HEK293 (cell line): ENCODE measurements around the gene TMEM174.

ENCODE experiments used
- CTCF ChIA-PET: fragments of 350-600 bp; formaldehyde crosslinking; extraction: SDS; loops from one replicate; lab custom pipeline; 2021; ENCODE audit warnings: antibody characterized with exemption; lab: Yijun Ruan, JAX
- POLR2A ChIA-PET: fragments of 300-600 bp; formaldehyde crosslinking; extraction: SDS; loops from one replicate; lab custom pipeline; 2020; ENCODE audit warnings: antibody characterized with exemption, inconsistent platforms; lab: Yijun Ruan, JAX
- H3K27ac ChIP-seq: fragments of 200-500 bp; sonication (Bioruptor generic); 2 replicates; pipeline ENCODE4 v1.5.1; 2014; ENCODE audit warnings: low read depth, low read length, control low read depth, inconsistent platforms; ENCODE audit errors: extremely low read depth
- H3K36me3 ChIP-seq, 2 experiments: fragments of 200-500 bp in 1 of 2; sonication (Bioruptor generic) in 1 of 2; 1 replicate in 1 of 2; 2 replicates in 1 of 2; pipeline ENCODE4 v1.5.1; 2014 to 2017; ENCODE audit warnings: inconsistent platforms in 2 of 2, low read length in 2 of 2; ENCODE audit not compliant: control insufficient read depth in 2 of 2, insufficient read depth in 1 of 2
- H3K4me1 ChIP-seq: fragments of 200-500 bp; sonication (Bioruptor generic); 2 replicates; pipeline ENCODE4 v1.5.1; 2014; ENCODE audit warnings: mild to moderate bottlenecking, low read length, inconsistent platforms; ENCODE audit not compliant: control insufficient read depth, insufficient read depth
- H3K4me3 ChIP-seq: 2 replicates; pipeline ENCODE4 v1.5.1; 2011; ENCODE audit warnings: low read depth, mild to moderate bottlenecking, control low read depth, low read length, moderate library complexity
- H3K9me3 ChIP-seq: fragments of 200-500 bp; sonication (Bioruptor generic); 2 replicates; pipeline ENCODE4 v1.5.1; 2014; ENCODE audit warnings: low read depth, low read length, inconsistent platforms; ENCODE audit not compliant: control insufficient read depth, insufficient read depth
- BCL11B ChIP-seq: fragments of 450-650 bp; formaldehyde crosslinking; IDR thresholded peaks from 2 replicates; pipeline ENCODE4 v1.5.1; 2016; ENCODE audit warnings: low read depth, missing biosample characterization, missing genetic modification characterization
- EGR2 ChIP-seq: fragments of 450-650 bp; formaldehyde crosslinking; IDR thresholded peaks from 2 replicates; pipeline ENCODE4 v1.5.1; 2016; ENCODE audit warnings: low read depth, missing biosample characterization, missing genetic modification characterization
- GLI2 ChIP-seq: fragments of 450-650 bp; formaldehyde crosslinking; IDR thresholded peaks from 2 replicates; pipeline ENCODE4; 2017; ENCODE audit warnings: missing biosample characterization, missing genetic modification characterization, low read depth, borderline replicate concordance
- HOXA7 ChIP-seq: sonication (generic); formaldehyde crosslinking; IDR thresholded peaks from 2 replicates; pipeline ENCODE4 v1.8.1; 2022; ENCODE audit warnings: missing genetic modification reagents, borderline replicate concordance
- MYNN ChIP-seq: fragments of 450-650 bp; formaldehyde crosslinking; IDR thresholded peaks from 2 replicates; pipeline ENCODE4 v1.5.1; 2016; ENCODE audit warnings: missing biosample characterization, missing genetic modification characterization, borderline replicate concordance
- SP3 ChIP-seq: fragments of 450-650 bp; formaldehyde crosslinking; IDR thresholded peaks from 2 replicates; pipeline ENCODE4 v1.5.1; 2016; ENCODE audit warnings: missing biosample characterization, missing genetic modification characterization
- TCF7L2 ChIP-seq: IDR thresholded peaks from 2 replicates; pipeline ENCODE4 v1.6.1; 2011; ENCODE audit warnings: low read depth, mild to moderate bottlenecking, inconsistent platforms, low read length, moderate library complexity, borderline replicate concordance
- TRIM28 ChIP-seq: IDR thresholded peaks from 2 replicates; pipeline ENCODE4 v1.6.1; 2011; ENCODE audit warnings: low read length, control low read depth, borderline replicate concordance
- YY1 ChIP-seq: fragments of 450-650 bp; formaldehyde crosslinking; IDR thresholded peaks from 2 replicates; pipeline ENCODE4 v1.5.1; 2018; ENCODE audit warnings: missing biosample characterization, missing genetic modification characterization
- ZBTB20 ChIP-seq: fragments of 450-650 bp; formaldehyde crosslinking; IDR thresholded peaks from 2 replicates; pipeline ENCODE4 v1.5.1; 2016; ENCODE audit warnings: missing biosample characterization, missing genetic modification characterization
- ZFHX2 ChIP-seq: fragments of 450-650 bp; formaldehyde crosslinking; conservative IDR thresholded peaks from 2 replicates; pipeline ENCODE4 v1.5.1; 2016; ENCODE audit warnings: missing biosample characterization, missing genetic modification characterization
- ZNF140 ChIP-seq: fragments of 450-650 bp; formaldehyde crosslinking; IDR thresholded peaks from 2 replicates; pipeline ENCODE4 v1.5.1; 2016; ENCODE audit warnings: missing biosample characterization, missing genetic modification characterization
- ZNF423 ChIP-seq: fragments of 450-650 bp; formaldehyde crosslinking; IDR thresholded peaks from 2 replicates; pipeline ENCODE4 v1.5.1; 2016; ENCODE audit warnings: missing biosample characterization, missing genetic modification characterization
- ZNF571 ChIP-seq: fragments of 450-650 bp; formaldehyde crosslinking; IDR thresholded peaks from 2 replicates; pipeline ENCODE4 v1.5.0; 2017; ENCODE audit warnings: missing biosample characterization, missing genetic modification characterization
- ZNF677 ChIP-seq: fragments of 450-650 bp; IDR thresholded peaks from 2 replicates; pipeline ENCODE4 v1.5.0; 2018; ENCODE audit warnings: missing biosample characterization, mild to moderate bottlenecking, missing genetic modification characterization, moderate library complexity
- ZNF776 ChIP-seq: fragments of 450-650 bp; formaldehyde crosslinking; IDR thresholded peaks from 2 replicates; pipeline ENCODE4 v1.5.0; 2017; ENCODE audit warnings: missing biosample characterization, missing genetic modification characterization, borderline replicate concordance
- ZNF843 ChIP-seq: fragments of 450-650 bp; formaldehyde crosslinking; IDR thresholded peaks from 2 replicates; pipeline ENCODE4 v1.5.1; 2016; ENCODE audit warnings: missing biosample characterization, missing genetic modification characterization
- TF ChIP-seq, protein P1 (sequence below): fragments of 450-650 bp; formaldehyde crosslinking; IDR thresholded peaks from 2 replicates; pipeline ENCODE4 v1.5.1; 2016; ENCODE audit warnings: missing biosample characterization, missing genetic modification characterization
- TF ChIP-seq, protein P2 (sequence below): fragments of 450-650 bp; formaldehyde crosslinking; IDR thresholded peaks from 2 replicates; pipeline ENCODE4 v1.5.1; 2016; ENCODE audit warnings: missing biosample characterization, missing genetic modification characterization
- TF ChIP-seq, protein P3 (sequence below): fragments of 450-650 bp; formaldehyde crosslinking; IDR thresholded peaks from 2 replicates; pipeline ENCODE4; 2016; ENCODE audit warnings: missing biosample characterization, missing genetic modification characterization

The TMEM174 gene

DNA sequence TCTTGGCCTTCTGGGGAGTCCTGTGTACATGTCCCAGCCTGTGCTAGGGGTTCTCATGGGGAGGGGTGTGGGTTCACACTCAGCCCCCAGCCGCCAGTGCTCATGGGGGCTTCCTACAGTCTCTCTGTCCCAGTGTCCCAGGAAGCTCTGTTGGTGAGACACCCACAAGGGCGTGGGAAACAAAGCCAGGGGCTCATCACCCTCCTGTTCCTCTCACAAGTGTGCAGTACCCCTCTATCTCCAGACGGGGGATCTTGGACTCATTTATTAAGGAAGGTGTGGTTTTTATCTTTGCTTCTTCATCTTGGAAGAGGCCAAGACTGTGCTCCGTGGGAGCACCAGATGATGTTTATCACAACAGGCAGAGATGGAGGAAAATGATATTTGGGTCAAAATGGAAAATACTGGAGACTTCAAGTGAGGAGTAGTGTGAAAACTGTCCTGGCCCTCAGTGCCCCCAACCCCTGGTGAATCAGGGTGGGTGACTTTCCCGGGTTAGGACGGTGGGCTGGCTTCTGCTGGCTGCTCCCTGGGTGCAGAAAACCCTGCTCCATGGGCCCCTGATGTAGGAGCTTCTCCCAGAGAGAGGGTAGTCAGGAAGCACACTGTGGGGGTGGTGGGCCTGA, 37.5 kb upstream of the TMEM174 start:
- H3K27ac ChIP-seq, result no peak overlapping the region
- TF ChIP-seq ZFHX2 (tag by site-specific recombination) (0 out of 2 replicates have a peak, but pooled peaks have one; percentile 18), EGR2 (0 out of 2 replicates have a peak, but pooled peaks have one; percentile 23), ZBTB20 (no peak), ZNF140 (tag by site-specific recombination) (no peak), ZNF776 (tag by site-specific recombination) (no peak)
- TF ChIP-seq, protein P1, sequence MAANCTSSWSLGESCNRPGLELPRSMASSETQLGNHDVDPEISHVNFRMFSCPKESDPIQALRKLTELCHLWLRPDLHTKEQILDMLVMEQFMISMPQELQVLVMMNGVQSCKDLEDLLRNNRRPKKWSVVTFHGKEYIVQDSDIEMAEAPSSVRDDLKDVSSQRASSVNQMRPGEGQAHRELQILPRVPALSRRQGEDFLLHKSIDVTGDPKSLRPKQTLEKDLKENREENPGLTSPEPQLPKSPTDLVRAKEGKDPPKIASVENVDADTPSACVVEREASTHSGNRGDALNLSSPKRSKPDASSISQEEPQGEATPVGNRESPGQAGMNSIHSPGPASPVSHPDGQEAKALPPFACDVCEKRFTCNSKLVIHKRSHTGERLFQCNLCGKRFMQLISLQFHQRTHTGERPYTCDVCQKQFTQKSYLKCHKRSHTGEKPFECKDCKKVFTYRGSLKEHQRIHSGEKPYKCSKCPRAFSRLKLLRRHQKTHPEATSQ (tag by site-specific recombination), result no peak

DNA sequence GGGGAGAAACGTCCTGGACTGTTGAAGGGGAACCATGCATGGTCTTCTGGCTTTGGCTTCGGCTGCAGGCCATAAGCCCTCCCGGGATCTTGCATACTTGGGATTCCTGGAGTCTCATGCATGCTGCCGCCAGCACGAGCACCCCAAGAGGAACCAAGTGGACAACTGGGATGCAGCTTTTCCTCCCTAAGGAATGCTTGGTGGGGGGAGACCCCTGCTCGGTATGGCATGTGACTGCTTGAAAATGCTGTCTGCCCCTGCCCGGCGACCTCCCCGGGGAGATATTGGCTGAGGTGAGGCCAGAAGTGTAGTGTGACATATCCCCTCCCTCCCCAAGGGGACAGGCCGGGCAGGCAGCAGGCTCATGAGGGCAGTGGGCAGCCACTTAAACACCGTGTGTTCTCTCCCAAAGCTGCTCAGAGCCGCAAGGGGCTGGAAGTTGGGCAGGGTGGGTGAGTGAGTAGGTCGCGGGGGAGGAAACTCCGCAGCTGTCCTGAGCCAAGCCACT, 36.9 kb upstream of the TMEM174 start:
- Histone ChIP-seq H3K4me3 (no peak overlapping the region), H3K4me1 (no peaks in the 10 kb centered on the region), H3K36me3 (no peaks in the 10 kb centered on the region), H3K27ac (no peak overlapping the region), H3K9me3 (no peaks in the 10 kb centered on the region)
- ChIA-PET POLR2A (interaction anchor here (1.4 kb wide), 1 partner anchor 313 kb away, joined by 3 read pairs; the partner anchor contains the start of gene FOXD1), CTCF (interaction anchor here (0.8 to 1.7 kb wide), 3 partner anchors 25 to 34 kb away, joined by 3 to 9 read pairs (median 3); no protein-coding TSS in a partner anchor)
- TF ChIP-seq GLI2 (no peak), SP3 (no peak), TRIM28 (no peak), YY1 (tag by site-specific recombination) (no peak), TCF7L2 (no peak), ZNF571 (tag by site-specific recombination) (no peak), BCL11B (no peak), ZNF677 (tag by site-specific recombination) (no peak), HOXA7 (CRISPR knock-in tag) (no peak), ZNF843 (no peak), ZNF423 (tag by site-specific recombination) (no peak), EGR2 (no peak), MYNN (tag by site-specific recombination) (no peak)
- TF ChIP-seq, protein P2, sequence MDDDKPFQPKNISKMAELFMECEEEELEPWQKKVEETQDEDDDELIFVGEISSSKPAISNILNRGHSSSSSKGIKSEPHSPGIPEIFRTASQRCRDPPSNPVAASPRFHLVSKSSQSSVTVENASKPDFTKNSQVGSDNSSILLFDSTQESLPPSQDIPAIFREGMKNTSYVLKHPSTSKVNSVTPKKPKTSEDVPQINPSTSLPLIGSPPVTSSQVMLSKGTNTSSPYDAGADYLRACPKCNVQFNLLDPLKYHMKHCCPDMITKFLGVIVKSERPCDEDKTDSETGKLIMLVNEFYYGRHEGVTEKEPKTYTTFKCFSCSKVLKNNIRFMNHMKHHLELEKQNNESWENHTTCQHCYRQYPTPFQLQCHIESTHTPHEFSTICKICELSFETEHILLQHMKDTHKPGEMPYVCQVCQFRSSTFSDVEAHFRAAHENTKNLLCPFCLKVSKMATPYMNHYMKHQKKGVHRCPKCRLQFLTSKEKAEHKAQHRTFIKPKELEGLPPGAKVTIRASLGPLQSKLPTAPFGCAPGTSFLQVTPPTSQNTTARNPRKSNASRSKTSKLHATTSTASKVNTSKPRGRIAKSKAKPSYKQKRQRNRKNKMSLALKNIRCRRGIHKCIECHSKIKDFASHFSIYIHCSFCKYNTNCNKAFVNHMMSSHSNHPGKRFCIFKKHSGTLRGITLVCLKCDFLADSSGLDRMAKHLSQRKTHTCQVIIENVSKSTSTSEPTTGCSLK, result no peak
- TF ChIP-seq, protein P3, sequence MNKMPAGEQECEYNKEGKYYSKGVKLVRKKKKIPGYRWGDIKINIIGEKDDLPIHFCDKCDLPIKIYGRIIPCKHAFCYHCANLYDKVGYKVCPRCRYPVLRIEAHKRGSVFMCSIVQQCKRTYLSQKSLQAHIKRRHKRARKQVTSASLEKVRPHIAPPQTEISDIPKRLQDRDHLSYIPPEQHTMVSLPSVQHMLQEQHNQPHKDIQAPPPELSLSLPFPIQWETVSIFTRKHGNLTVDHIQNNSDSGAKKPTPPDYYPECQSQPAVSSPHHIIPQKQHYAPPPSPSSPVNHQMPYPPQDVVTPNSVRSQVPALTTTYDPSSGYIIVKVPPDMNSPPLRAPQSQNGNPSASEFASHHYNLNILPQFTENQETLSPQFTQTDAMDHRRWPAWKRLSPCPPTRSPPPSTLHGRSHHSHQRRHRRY (tag by site-specific recombination), result no peak

More for the DNA sequence above, 37.5 kb upstream of the TMEM174 start:
- H3K36me3 ChIP-seq, result no peaks in the 10 kb centered on the region
- ChIA-PET POLR2A (interaction anchor here (1.4 kb wide), 1 partner anchor 313 kb away, joined by 3 read pairs; the partner anchor contains the start of gene FOXD1), CTCF (interaction anchor here (0.6 to 1.7 kb wide), 4 partner anchors 9 to 35 kb away, joined by 3 to 9 read pairs (median 3); no protein-coding TSS in a partner anchor)
- no peaks in the 10 kb centered on the region for H3K4me1 ChIP-seq
- no peaks in the 10 kb centered on the region for H3K9me3 ChIP-seq
- H3K4me3 ChIP-seq, result no peak overlapping the region
